GM21360 (cell line): Measurements from ENCODE around the gene METTL1.

Source experiments
- ATAC-seq: cut with Tn5 transposase; IDR thresholded peaks from one replicate; pipeline ENCODE4 v1.9.1; 2021; ENCODE audit warnings: mild to moderate bottlenecking, moderate library complexity; ENCODE audit not compliant: unreplicated experiment

METTL1 gene

GRCh38 chr12:57770734-57771133, 1.2 kb downstream of the METTL1 start:
- ATAC-seq = no peak

GRCh38 chr12:57769594-57769993, 2.3 kb downstream of the METTL1 start:
- no peak for ATAC-seq

GRCh38 chr12:57767876-57768275, 4.0 kb downstream of the METTL1 start:
- ATAC-seq = no peak

- ATAC-seq = no peak
These were observed 4.6 kb downstream of the METTL1 start for GRCh38 chr12:57767305-57767698.

- no peak for ATAC-seq
These were observed 5.2 kb downstream of the METTL1 start, which contains the start of gene CYP27B1 for GRCh38 chr12:57766464-57767304. CYP27B1 (minus strand) TSS chr12:57767078; CDS start chr12:57767041, 37 bp downstream.

GRCh38 chr12:57765698-57766463, 6.0 kb downstream of the METTL1 start:
- ATAC-seq = no peak

GRCh38 chr12:57765003-57765697, 6.8 kb downstream of the METTL1 start:
- peak; percentile 55 for ATAC-seq

GRCh38 chr12:57764662-57765002, 7.3 kb downstream of the METTL1 start:
- no peak for ATAC-seq

- no peak for ATAC-seq
These were observed 7.8 kb downstream of the METTL1 start for GRCh38 chr12:57763881-57764661.

GRCh38 chr12:57762463-57762862, 9.4 kb downstream of the METTL1 start:
- ATAC-seq = no peak

GRCh38 chr12:57761391-57761998, 10.4 kb downstream of the METTL1 start:
- ATAC-seq = no peak

GRCh38 chr12:57760347-57760982, 11.4 kb downstream of the METTL1 start:
- ATAC-seq = no peak

- no peak for ATAC-seq
These were observed 12.4 kb downstream of the METTL1 start for GRCh38 chr12:57759360-57759980.

- ATAC-seq = no peak
These were observed 13.1 kb downstream of the METTL1 start for GRCh38 chr12:57758552-57759359.

- ATAC-seq = no peak
These were observed 14.1 kb downstream of the METTL1 start for GRCh38 chr12:57757771-57758170.

- no peak for ATAC-seq
These were observed 15.2 kb downstream of the METTL1 start for GRCh38 chr12:57756406-57757341.
